ENCODE measurements around the gene KLHL5. TPM values are rescaled to one million over a fixed set of nuclear protein-coding genes. Genes with fewer than 3 reads are reported as not detected.

KLHL5 gene
- total RNA-seq, 1 donor from 2014 or later, result 65.9 TPM

GRCh38 chr4:39170301-39170700 lies 108.3 kb downstream of the KLHL5 start:
- H3K36me3 Mint-ChIP-seq, result no peaks in the 10 kb centered on the region
- H4K20me1 ChIP-seq (ENCODE audit: low read depth), result no peaks in the 10 kb centered on the region
- H3K9me3 ChIP-seq (ENCODE audit: low read depth), result no peaks in the 10 kb centered on the region
- H3K4me1 Mint-ChIP-seq, result no peaks in the 10 kb centered on the region
- H3K27ac ChIP-seq, result no peak overlapping the region
- H3K27me3 Mint-ChIP-seq (ENCODE audit: insufficient read depth, low read depth), result peaks cover 3% of the 10 kb centered on the region
- no peaks in the 10 kb centered on the region for H3K9me3 Mint-ChIP-seq
- no peaks in the 10 kb centered on the region for H3K4me1 ChIP-seq
- no peak overlapping the region for H3K4me3 Mint-ChIP-seq
- no peaks in the 10 kb centered on the region for H3K79me2 ChIP-seq (ENCODE audit: low read depth)
- H3K27ac Mint-ChIP-seq, result no peak overlapping the region
- TF ChIP-seq EZH2phosphoT487 (IDR thresholded peaks at IDR 0.05), result no peak
- no peak overlapping the region for H2AFZ ChIP-seq (replicated peaks)
- H3K9ac ChIP-seq, result no peak overlapping the region
- no peaks in the 10 kb centered on the region for H3F3A ChIP-seq (ENCODE audit: low read depth)
- H3K4me3 ChIP-seq, result no peak overlapping the region
- H3K36me3 ChIP-seq, result no peaks in the 10 kb centered on the region
- peaks cover 12% of the 10 kb centered on the region for H3K27me3 ChIP-seq
- no peak for DNase-seq (ENCODE audit: low spot score)
- H3K4me2 ChIP-seq, result no peak overlapping the region

Other genes starting within 250 kb of the KLHL5 start
- gene TLR6, start 205.4 kb upstream of the KLHL5 start, total RNA-seq (ENCODE audit: low replicate concordance), result 0.06 and 0.07 TPM in 2 replicates
- 5.1 and 7.4 TPM in 2 replicates for gene FAM114A1, start 194.4 kb upstream of the KLHL5 start, total RNA-seq (ENCODE audit: low replicate concordance)
- not detected in 2 replicates for gene TMEM156, start 29.8 kb upstream of the KLHL5 start, total RNA-seq (ENCODE audit: low replicate concordance)
- gene WDR19, start 120.3 kb downstream of the KLHL5 start, total RNA-seq (ENCODE audit: low replicate concordance), result 56.4 and 86.3 TPM in 2 replicates

Data from neural progenitor cell (in vitro differentiated cells).